ENCODE results near the gene TPCN1. TPM values are rescaled to one million over a fixed set of nuclear protein-coding genes. Genes with fewer than 3 reads are reported as not detected.
A peak's percentile ranks its signal among the peaks of the same experiment; 100 is the strongest.

The TPCN1 gene
- total and polyA plus RNA-seq, 2 of the 8 experiments (the other 6 are each of a cell fraction or from before 2014, with no cell fraction given): 14.9 to 21.4 TPM

DNA sequence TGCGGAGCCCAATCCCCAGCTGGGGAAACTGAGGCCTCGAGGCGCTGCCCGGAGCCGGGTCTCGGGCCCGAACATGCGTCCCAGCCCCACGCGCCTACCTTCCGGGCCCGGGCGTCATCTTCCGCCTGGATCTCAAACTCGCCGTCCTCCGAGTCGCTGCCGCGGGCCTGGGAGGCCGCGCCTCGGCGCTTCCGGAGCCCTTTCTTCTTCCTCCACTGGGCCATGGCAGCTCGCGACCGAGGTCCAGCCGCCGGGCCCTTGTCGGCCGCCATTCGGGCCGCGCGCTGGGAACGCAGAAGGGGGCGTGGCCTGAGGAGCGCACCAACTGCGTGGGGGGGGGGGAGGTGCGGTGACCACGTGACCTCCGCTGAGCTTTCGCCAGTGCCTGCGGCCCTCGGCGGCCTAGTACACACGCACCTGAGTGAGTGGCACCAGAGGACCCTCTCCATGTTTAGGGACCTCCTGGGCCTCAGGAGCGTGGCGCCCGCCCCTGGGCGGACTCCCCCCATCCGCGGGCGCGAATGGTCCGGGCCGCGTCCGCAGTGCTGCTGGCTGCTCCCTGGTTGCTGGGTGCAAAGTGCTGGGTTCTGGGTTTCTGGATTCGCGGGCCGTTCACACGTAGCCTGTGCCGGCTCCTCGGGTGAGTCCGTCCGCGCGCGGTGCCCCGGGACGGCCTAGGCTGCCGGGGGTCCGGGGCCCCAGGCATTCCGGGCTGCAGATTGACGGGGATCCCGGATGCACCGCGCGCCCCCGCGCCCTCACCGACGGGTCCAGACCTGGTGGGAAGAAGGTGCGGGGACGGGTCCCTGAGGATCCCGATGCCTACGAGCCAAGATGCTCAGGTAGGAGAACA lies 35.9 kb upstream of the TPCN1 start, which contains the start of the genes DDX54 and RITA1 (continued):
- TF ChIP-seq, protein P1, sequence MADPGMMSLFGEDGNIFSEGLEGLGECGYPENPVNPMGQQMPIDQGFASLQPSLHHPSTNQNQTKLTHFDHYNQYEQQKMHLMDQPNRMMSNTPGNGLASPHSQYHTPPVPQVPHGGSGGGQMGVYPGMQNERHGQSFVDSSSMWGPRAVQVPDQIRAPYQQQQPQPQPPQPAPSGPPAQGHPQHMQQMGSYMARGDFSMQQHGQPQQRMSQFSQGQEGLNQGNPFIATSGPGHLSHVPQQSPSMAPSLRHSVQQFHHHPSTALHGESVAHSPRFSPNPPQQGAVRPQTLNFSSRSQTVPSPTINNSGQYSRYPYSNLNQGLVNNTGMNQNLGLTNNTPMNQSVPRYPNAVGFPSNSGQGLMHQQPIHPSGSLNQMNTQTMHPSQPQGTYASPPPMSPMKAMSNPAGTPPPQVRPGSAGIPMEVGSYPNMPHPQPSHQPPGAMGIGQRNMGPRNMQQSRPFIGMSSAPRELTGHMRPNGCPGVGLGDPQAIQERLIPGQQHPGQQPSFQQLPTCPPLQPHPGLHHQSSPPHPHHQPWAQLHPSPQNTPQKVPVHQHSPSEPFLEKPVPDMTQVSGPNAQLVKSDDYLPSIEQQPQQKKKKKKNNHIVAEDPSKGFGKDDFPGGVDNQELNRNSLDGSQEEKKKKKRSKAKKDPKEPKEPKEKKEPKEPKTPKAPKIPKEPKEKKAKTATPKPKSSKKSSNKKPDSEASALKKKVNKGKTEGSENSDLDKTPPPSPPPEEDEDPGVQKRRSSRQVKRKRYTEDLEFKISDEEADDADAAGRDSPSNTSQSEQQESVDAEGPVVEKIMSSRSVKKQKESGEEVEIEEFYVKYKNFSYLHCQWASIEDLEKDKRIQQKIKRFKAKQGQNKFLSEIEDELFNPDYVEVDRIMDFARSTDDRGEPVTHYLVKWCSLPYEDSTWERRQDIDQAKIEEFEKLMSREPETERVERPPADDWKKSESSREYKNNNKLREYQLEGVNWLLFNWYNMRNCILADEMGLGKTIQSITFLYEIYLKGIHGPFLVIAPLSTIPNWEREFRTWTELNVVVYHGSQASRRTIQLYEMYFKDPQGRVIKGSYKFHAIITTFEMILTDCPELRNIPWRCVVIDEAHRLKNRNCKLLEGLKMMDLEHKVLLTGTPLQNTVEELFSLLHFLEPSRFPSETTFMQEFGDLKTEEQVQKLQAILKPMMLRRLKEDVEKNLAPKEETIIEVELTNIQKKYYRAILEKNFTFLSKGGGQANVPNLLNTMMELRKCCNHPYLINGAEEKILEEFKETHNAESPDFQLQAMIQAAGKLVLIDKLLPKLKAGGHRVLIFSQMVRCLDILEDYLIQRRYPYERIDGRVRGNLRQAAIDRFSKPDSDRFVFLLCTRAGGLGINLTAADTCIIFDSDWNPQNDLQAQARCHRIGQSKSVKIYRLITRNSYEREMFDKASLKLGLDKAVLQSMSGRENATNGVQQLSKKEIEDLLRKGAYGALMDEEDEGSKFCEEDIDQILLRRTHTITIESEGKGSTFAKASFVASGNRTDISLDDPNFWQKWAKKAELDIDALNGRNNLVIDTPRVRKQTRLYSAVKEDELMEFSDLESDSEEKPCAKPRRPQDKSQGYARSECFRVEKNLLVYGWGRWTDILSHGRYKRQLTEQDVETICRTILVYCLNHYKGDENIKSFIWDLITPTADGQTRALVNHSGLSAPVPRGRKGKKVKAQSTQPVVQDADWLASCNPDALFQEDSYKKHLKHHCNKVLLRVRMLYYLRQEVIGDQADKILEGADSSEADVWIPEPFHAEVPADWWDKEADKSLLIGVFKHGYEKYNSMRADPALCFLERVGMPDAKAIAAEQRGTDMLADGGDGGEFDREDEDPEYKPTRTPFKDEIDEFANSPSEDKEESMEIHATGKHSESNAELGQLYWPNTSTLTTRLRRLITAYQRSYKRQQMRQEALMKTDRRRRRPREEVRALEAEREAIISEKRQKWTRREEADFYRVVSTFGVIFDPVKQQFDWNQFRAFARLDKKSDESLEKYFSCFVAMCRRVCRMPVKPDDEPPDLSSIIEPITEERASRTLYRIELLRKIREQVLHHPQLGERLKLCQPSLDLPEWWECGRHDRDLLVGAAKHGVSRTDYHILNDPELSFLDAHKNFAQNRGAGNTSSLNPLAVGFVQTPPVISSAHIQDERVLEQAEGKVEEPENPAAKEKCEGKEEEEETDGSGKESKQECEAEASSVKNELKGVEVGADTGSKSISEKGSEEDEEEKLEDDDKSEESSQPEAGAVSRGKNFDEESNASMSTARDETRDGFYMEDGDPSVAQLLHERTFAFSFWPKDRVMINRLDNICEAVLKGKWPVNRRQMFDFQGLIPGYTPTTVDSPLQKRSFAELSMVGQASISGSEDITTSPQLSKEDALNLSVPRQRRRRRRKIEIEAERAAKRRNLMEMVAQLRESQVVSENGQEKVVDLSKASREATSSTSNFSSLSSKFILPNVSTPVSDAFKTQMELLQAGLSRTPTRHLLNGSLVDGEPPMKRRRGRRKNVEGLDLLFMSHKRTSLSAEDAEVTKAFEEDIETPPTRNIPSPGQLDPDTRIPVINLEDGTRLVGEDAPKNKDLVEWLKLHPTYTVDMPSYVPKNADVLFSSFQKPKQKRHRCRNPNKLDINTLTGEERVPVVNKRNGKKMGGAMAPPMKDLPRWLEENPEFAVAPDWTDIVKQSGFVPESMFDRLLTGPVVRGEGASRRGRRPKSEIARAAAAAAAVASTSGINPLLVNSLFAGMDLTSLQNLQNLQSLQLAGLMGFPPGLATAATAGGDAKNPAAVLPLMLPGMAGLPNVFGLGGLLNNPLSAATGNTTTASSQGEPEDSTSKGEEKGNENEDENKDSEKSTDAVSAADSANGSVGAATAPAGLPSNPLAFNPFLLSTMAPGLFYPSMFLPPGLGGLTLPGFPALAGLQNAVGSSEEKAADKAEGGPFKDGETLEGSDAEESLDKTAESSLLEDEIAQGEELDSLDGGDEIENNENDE (IDR thresholded peaks at IDR 0.05; ENCODE audit: insufficient replicate concordance, low read length): no peak
- TF ChIP-seq MAFK (IDR thresholded peaks at IDR 0.05; ENCODE audit: low read depth, low read length) (no peak), EP300 (IDR thresholded peaks at IDR 0.05; ENCODE audit: borderline replicate concordance in 1 of 2, low read depth in 2 of 2, low read length in 2 of 2) (peak in 1 of 2 experiments; percentile 95; a peak in 2 of 3 replicates), SRF (IDR thresholded peaks at IDR 0.05; ENCODE audit: low read depth, low read length) (no peak), RFX5 (IDR thresholded peaks at IDR 0.05; ENCODE audit: borderline replicate concordance, low read depth, low read length) (no peak), POU5F1 (IDR thresholded peaks at IDR 0.05; ENCODE audit: low read depth, low read length) (no peak), SUZ12 (IDR thresholded peaks at IDR 0.05; ENCODE audit: low read length) (no peak), KDM1A (IDR thresholded peaks at IDR 0.05; ENCODE audit: borderline replicate concordance, low read length) (0 out of 2 replicates have a peak, but pooled peaks have one; percentile 2)
- TF ChIP-seq, protein P2, sequence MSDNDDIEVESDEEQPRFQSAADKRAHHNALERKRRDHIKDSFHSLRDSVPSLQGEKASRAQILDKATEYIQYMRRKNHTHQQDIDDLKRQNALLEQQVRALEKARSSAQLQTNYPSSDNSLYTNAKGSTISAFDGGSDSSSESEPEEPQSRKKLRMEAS (IDR thresholded peaks at IDR 0.05): peak; percentile 85

All from H1 (cell line).